ENCODE results near the gene PAQR5. TPM values are rescaled to one million over a fixed set of nuclear protein-coding genes. Genes with fewer than 3 reads are reported as not detected.
"Not testable (repeated sequence)": the region's sequence is repeated elsewhere in the genome, so short reads cannot be mapped to it uniquely, and the experiment has no call there.

The PAQR5 gene, protein sequence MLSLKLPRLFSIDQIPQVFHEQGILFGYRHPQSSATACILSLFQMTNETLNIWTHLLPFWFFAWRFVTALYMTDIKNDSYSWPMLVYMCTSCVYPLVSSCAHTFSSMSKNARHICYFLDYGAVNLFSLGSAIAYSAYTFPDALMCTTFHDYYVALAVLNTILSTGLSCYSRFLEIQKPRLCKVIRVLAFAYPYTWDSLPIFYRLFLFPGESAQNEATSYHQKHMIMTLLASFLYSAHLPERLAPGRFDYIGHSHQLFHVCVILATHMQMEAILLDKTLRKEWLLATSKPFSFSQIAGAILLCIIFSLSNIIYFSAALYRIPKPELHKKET
- total RNA-seq, result 0.29 TPM in 1 of 2 replicates, not detected in the other

DNA sequence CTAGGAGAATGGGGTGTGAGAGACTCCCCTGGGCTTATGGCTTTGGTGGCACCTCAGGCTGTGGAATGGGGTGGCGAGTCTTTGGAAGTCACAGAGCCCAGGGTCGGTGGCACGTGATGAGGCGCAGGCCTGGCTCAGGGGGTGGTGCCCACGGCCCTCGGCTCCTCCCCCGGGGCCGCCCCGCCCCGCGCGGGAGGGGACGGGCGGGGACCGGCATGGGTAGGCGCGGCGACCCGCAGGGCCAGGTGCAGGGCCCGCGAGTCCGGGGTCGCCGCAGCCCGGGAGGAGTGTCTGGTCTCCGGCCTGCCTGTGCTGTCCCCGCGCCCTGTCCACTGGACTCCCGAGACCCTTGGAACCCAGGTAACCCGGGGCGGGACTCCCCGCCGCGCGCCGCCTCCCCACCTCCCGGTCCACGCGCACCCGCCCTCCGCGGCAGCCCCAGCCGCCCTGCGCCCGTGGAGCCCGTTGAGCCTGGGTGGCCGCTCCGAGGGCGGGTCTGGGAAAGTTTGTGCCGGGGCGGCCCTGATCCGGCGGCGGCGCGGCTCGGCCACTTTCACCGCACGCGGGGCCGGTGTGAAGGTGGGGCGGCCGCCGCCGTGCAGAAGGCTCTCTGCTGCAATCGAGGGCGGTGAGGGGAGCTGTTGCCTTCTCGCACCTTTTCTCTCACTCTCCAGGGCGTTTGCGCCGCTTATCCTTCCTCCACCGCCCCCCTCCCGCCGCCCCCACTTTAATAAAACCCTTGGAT is at the start of gene PAQR5:
PAQR5 (plus strand) TSS at position 216 of the 745 bp plus-strand sequence. CDS start 61,169 bp downstream, outside the sequence.
- DNase-seq (ENCODE audit: extremely low read depth, low read depth, low spot score), result no peak

DNA sequence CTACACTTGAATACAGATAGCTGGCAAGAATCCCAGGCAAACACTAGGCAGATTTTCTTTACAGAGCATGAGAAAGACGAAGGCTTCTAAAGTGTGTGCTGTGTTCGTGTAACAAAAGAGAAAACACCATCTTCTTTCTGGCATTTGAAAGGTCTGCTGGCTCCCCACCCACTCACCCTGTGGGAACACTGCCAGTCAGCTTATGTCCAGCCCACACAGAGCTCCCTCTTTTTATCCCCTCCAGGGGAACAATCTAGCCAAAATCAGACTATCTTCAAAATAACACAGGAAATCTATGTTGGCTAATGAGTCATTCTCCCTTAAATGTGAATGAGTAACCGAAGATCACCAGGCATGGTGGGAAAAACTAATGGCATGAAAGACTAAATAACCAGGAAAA is 45.6 kb upstream of the PAQR5 start:
- DNase-seq (ENCODE audit: extremely low read depth, low read depth, low spot score), result peak; percentile 39

DNA sequence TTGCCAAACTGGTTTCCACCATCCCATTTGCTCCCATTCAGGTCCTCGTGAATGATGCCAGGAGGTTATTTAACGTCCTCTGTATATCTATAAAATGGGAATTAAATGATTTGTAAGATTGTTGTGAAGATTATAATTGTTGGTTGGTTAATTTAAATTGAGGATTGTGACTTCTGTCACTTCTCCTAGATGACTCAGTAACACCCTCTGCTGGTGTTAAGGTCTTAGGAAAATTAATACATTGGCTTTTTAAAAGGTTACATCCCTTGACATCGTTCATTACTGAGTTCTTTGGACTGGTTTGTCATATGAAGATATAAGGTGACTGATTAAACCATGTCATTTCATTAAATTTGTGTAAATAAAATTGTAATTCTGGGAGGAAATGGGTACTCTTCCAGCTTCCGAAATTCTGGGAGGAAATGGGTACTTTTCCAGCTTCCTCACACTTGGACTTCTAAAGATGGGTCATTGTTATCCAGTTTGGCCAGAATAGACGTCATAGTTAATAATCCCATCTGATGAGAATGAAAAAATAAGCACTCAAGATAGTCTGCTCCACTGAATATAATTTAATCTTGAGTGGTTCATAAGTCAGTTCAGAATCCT is 33.3 kb upstream of the PAQR5 start:
- DNase-seq (ENCODE audit: extremely low read depth, low read depth, low spot score), result no peak

GRCh38 chr15:69271217-69271616 is 27.5 kb upstream of the PAQR5 start:
- no peak for DNase-seq (ENCODE audit: extremely low read depth, low read depth, low spot score)

- no peak for DNase-seq (ENCODE audit: extremely low read depth, low read depth, low spot score)
Observed at GRCh38 chr15:69272139-69272538, 26.6 kb upstream of the PAQR5 start.

DNA sequence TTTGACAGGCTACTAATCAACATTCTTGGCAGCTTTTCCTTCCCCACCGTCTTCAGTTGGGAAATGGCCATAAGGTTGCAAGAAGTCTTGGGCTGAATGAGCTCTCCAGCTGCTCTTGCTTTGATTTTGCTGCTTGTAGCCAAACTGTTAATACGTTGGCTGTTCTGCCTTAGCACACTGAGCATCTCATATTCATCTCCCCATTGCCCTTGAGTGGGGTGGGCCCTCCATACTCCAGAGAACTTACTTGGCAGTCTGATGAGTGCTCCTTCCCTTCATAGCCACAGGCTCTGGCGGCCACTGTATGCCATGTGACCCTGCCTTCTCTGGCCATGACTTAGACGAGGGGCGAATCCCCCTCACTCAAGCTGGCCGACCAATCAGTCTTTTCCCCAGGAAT is 25.8 kb upstream of the PAQR5 start:
- no peak for DNase-seq (ENCODE audit: extremely low read depth, low read depth, low spot score)

GRCh38 chr15:69275074-69275670 is 23.5 kb upstream of the PAQR5 start:
- DNase-seq (ENCODE audit: extremely low read depth, low read depth, low spot score), result no peak

DNA sequence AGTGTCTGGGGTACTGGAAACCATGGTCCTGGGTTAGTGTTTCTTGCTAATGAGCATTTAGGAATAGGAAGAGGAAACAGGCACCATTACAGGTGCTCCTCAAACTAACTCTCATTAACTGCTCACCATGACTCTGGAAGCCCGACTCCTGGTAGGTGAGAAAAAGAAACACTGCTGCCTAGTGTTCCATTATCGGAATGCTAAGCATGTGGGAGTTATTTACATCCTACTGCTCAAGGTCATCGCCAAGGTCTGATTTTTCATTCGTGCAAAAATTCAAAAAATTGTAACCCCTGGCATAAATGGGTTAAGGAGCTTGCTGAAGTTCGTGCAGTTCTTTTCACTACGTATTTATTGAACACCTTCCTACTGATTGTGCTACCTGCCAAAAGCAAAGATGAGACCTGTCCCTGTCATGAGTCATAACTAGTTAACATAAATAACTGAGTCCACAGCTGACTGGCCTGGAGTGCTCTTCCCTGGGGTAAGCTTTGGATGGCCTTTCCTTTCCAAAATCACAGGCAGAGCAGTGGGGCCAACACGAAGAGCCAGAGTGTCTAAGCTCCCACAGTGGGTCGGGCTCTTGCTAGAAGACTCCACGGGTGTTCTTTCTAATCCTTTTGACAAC is 22.7 kb upstream of the PAQR5 start:
- DNase-seq (ENCODE audit: extremely low read depth, low read depth, low spot score), result no peak

DNA sequence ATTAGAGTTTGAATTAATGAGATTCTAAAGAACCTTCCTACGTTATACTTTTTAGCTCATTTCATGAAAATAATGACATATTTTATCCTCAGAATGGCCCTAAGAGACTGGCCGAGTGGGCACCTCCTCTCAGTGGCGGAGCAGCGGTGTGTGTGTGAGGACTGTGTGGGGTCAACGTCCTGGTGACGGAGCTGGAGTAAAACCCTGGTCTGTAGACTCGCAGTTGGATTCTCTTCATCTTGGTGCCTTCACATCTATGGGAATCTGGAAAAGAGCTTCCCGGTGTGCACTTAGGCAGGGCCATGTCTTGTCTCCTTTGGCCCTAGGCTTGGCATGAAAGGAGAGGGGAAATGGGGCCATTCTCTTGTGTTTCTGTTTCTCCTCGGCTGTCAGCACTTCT is 21.4 kb upstream of the PAQR5 start:
- DNase-seq (ENCODE audit: extremely low read depth, low read depth, low spot score), result no peak

DNA sequence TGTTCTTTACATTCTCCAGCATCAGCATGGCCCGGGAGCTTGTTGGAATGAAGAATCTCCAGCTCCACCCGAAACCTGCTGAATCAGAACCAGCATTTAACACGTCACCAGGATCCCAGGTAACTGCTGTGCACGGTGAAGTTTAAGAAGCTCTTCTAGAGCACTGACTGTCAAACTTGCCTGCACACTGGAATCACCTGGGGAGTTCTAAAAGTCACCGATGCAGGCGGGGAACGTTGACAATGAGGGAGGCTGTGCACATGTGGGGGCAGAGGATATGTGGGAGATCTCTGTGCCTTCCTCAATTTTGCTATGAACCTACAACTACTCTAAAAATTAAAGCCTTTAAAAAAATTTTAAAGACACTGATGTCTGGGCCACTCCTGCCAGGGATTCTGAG is 19.1 kb upstream of the PAQR5 start:
- DNase-seq (ENCODE audit: extremely low read depth, low read depth, low spot score), result no peak

DNA sequence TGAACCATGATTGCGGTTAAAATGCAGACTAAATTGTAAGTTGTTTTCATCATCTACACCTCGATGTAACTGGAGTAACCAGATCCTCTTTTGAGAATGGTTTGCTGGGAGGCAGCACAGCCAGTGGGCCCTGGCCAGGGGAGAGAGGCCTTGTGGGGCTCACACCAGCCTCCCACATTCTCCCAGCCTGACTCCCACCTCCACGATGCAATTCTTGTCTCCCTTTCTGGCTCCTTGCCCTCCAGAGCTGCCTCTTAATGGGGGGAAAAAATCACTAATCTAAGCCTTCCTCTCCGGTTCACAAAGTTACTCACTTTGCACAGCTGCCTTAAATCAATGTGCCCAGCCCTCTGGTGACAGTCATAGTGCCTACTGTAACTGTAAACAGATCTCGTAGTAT is 17.9 kb upstream of the PAQR5 start:
- no peak for DNase-seq (ENCODE audit: extremely low read depth, low read depth, low spot score)

GRCh38 chr15:69282104-69282743 is 16.5 kb upstream of the PAQR5 start:
- DNase-seq (ENCODE audit: extremely low read depth, low read depth, low spot score), result no peak

DNA sequence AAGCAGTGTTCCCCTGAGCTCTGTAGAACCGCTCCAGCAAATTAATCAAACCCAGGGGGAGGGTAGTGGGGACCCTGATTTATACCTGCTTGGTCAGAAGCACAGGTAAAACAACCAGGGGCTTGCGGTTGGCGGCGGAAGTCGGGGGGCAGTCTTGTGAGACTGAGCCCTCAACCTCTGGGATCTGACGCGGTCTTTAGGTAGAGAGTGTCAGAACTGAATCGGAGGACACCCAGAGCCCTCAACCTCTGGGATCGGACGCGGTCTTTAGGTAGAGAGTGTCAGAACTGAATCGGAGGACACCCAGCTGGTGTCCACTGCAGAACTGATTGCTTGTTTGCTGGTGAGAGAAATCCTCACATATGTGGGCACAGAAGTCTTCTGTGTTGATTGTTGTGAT is 12.9 kb upstream of the PAQR5 start:
- DNase-seq (ENCODE audit: extremely low read depth, low read depth, low spot score), result no peak

DNA sequence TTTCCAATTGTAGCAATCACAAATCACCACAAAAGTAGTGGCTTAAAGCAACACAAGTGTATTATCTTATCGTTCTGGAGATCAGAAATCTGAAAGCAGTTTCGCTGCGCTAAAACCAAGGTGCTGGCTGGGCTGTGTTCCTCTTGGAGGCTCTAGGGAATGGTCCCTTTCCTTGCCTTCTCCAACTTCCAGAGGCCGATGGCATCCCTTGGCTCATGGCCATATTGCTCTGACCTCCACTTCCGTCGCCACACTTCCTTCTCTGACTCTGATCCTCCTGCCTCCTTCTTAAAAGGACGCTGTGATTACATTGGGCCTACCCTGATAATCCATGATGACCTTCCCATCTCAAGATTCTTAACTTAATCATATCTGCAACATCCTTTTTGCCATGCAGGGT is 10.7 kb upstream of the PAQR5 start:
- no peak for DNase-seq (ENCODE audit: extremely low read depth, low read depth, low spot score)

DNA sequence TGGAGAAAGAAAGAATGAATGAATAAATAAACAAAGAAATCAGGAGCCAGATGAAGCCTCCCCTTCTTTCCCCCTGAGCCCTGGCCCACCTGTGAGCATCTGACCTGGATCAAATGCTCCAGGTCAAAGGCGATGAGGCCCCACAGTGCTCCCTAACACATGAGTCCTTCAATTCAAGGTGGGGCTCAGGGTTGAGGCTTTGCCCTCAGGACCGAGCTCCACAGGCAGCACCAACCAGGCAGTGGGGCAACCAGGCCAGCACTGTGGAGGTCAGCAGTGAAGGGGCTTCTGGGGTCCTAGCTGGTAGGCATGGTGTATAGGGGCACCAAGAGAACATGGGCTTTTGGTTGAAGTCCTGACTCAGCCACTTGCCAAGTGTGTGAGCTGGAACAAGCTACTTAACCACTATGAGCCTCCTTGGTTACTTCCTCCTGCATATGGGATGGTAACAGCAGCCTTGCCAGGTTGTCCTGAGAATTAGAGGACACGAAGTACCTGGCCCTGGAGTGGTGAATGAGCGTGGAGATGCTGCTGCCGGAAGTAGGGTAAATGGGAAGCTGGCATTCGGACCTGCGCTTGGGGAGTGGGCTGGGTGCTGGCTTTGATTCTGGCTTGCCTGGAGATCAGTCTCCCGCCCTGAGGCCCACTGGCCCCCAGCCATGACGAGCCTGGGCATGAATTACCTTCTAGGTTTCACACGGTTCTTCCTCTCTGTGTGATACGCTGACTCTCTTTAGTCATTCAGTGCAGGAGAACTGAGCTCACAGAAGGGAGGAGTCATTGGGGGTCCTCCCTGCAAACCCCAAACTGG is 10.0 kb upstream of the PAQR5 start:
- DNase-seq (ENCODE audit: extremely low read depth, low read depth, low spot score), result no peak

DNA sequence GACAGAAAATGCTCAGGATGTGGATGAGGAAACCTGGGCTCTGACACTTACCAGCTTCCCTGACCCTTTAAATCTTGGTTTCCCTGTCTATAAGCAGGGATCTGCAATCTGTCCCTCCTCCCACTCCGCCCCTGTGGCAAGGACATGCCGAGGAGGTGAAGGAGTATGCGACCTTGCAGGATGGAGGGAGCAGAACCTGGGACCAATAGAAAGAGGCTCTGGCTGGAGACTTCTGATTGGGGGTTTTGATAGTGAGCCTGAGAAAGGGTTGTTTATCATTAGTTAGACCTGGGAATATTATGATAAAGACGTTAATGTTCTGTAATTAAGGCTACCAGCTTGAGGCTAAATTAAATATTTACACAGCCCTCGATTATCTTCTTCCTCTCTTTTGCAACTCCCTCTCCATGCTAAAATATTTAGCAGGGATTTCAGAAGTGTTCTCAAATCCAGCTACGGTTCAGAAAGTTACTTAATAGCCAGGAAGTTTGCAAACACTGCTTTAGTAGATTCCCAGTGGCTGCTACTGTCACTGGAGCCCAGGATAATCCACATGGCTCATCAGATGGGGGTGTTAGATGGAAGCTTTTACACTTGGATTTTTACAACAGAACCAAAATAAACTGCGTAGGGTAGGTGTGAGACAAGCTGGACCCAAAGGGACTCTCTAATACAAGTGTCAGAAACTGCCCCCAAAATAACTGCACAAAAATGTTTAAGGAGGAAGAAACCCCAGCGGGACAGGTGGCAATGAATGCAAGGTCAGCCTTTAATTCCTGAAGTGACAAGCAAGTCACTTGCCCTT is 9.2 kb upstream of the PAQR5 start:
- no peak for DNase-seq (ENCODE audit: extremely low read depth, low read depth, low spot score)

- DNase-seq (ENCODE audit: extremely low read depth, low read depth, low spot score), result no peak
Observed at GRCh38 chr15:69290346-69291164, 8.2 kb upstream of the PAQR5 start.

- not testable (repeated sequence) for DNase-seq (ENCODE audit: extremely low read depth, low read depth, low spot score)
Observed at GRCh38 chr15:69291651-69292050, 7.1 kb upstream of the PAQR5 start.

Data from glomerular endothelial cell (primary cell).